ENCODE results near the gene VAV1.
"Not testable (repeated sequence)": the region's sequence is repeated elsewhere in the genome, so short reads cannot be mapped to it uniquely, and the experiment has no call there.

Gene VAV1

GRCh38 chr19:6819323-6819722 is 46.8 kb downstream of the VAV1 start:
- DNase-seq (ENCODE audit: low spot score): no peak

DNA sequence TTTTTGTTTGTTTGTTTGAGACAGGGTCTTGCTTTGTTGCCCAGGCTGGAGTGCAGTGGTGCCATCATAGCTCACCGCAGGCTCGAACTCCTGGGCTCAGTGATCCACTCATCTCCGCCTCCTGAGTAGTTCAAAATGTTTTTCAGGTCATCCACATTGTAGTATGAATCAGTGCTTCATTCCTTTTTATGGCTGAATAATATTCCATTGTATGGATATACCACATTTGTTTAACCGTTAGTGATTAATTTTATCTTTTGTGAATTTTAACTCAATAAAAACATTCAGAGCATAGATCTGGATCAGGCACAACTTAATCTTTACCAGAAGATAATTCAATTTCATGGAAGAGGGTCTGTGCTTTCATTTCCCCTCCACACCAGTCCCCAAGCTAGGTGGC is 47.7 kb downstream of the VAV1 start:
- DNase-seq (ENCODE audit: low spot score): no peak

- DNase-seq (ENCODE audit: low spot score): no peak
Observed at GRCh38 chr19:6821639-6822310, 49.3 kb downstream of the VAV1 start.

DNA sequence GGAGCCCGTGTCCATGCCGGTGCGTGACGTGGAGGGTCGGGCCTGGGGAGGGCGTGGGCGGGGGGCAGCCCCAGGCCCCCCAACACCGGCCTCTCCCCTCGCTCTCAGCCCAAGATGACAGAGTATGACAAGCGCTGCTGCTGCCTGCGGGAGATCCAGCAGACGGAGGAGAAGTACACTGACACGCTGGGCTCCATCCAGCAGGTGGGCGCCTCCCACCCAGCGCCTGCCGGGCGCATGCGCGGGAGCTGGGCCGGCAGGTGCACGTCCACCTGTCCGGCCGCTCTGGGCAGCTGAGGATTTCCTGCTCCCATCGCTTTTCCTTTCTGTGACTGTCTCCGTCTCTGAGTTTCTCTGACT is 49.8 kb downstream of the VAV1 start:
- DNase-seq (ENCODE audit: low spot score): no peak

DNA sequence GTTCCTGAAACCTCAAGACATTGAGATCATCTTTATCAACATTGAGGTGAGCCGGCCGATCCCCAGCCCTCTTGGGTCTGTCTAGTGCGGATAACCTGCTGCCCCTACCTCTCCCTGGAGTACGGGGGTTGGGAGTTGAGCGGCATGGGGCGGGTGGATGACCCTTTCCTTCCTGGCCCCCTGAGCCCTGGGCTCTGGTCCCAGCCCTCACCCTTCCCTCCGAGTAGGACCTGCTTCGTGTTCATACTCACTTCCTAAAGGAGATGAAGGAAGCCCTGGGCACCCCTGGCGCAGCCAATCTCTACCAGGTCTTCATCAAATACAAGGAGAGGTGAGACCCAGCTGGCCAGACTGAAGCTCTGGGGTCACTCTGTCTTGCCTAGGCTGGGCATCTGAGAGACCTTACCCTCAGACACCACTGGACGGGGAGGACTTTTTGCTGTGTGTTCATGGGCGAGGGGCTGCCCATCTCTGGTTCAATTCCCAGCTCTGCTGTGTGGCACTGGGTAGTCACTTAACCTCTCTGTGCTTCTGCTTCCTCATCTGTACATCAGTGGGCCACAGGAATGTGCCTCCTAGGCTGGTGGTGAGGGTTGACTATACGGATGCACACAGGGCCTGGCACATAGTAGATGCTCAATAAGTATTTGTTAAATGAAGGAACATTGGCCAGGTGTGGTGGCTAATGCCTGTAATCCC is 52.7 kb downstream of the VAV1 start:
- DNase-seq (ENCODE audit: low spot score): no peak

DNA sequence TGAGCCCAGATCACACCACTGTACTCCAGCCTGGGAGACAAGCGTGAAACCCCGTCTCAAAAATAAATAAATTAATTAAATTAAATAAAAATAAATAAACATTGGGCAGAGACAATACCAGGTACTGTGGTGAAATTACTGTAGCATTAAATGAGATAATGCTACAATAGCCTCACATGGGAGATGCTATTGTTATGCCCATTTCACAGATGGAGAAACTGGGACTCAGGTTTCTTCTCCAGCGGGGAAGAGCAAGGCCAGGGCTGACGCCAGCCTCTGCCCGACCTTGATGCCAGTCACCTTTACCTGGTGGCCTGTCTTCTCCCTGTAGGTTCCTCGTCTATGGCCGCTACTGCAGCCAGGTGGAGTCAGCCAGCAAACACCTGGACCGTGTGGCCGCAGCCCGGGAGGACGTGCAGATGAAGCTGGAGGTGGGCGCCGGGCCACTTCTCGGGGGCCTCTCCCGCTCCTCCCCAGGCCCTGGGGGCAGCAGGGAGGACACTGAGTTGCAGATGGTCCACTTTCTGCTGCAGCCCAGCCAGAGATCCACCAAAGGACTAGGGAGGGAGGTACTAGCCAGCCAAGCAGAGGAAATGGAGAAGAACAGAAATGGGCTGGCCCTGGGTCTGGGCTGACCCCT is 53.9 kb downstream of the VAV1 start:
- DNase-seq (ENCODE audit: low spot score): no peak

DNA sequence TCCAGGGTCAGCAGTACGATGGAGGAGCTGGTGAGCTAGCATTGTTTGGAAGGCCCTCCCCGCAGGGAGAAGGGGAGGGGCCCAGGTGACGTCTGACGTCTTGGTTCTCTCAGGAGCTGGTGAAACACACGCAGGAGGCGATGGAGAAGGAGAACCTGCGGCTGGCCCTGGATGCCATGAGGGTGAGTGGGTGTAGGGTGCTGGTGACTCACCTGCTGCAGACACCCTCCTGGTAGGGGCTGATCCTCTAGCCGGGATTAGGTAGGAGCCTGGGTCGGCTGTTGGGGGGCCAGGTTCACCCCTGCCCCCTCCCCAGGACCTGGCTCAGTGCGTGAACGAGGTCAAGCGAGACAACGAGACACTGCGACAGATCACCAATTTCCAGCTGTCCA is 55.8 kb downstream of the VAV1 start:
- DNase-seq (ENCODE audit: low spot score): no peak

DNA sequence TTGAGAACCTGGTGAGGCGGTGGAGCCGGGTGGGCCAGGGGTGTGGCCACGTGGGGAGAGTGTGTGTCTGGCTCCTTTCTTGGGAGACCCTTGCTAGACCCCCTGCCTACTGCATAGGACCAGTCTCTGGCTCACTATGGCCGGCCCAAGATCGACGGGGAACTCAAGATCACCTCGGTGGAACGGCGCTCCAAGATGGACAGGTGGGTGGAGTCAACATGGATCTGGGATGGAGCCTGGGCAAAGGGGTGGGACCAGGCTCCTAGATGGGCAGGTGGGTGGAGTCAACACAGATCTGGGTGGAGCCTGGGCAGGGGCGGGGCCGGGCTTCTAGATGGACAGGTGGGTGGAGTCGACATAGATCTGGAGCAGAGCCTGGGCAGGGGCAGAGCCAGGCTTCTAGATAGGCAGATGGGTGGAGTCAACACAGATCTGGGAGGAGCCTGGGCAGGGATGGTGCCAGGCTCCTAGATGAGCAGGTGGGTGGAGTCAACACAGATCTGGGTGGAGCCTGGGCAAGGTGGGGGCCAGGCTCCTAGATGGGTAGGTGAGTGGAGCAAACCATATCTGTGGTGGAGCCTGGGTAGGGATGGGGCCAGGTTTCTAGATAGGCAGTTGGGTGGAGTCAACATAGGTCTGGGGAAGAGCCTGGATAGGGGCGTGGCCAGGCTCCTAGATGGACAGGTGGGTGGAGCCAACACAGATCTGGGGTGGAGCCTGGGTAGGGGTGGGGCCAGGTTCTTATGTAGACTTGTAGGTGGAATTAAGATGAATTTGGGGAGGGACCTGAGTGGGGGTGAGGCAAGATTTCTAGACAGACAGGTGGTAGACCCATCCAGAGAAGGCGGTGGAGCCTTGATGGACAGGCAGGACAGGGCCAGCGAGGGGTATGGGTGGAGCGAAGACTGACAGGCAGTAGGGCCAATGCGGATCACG is 56.5 kb downstream of the VAV1 start:
- DNase-seq (ENCODE audit: low spot score): peak; percentile 55

GRCh38 chr19:6829829-6830228 is 57.3 kb downstream of the VAV1 start:
- DNase-seq (ENCODE audit: low spot score): not testable (repeated sequence)

DNA sequence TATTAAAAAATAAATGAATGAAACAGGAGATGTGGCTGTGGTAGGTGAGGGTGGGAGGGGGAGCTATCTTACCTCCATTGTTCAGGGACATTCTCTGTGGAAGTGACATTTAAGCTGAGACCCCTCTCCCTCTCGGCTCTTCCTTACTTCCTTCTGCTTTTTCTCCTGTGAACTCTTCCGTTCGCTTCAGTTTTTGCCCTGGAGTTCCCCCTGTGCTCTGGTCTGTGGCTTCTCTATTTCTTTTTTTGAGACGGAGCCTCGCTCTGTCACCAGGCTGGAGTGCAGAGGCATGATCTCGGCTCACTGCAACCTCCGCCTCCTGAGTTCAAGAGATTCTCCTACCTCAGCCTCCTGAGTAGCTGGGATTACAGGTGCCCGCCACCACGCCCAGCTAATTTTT is 58.6 kb downstream of the VAV1 start:
- DNase-seq (ENCODE audit: low spot score): not testable (repeated sequence)

- no peak for DNase-seq (ENCODE audit: low spot score)
Observed at GRCh38 chr19:6832412-6832811, 59.9 kb downstream of the VAV1 start.

DNA sequence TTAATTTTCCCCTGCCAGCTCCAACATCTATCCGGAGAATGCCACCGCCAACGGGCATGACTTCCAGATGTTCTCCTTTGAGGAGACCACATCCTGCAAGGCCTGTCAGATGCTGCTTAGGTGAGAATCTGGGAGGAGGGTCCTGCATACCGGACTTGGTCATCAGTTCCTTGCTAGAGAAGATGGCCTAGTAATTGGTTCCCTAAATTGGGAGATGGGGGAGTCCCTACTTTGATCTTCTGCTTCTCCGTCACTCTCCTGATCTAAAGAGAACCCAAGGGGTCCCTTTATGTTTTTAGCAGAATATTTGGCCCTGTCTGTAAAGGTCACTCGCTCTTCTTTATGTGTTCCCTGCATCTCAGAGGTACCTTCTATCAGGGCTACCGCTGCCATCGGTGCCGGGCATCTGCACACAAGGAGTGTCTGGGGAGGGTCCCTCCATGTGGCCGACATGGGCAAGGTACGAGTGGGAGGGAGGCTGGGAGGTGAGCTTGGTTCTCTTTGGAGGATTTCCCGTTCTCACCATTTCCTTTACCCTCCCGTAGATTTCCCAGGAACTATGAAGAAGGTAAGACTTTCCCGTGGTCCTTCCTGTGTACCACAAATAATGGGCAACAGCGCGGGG is 60.8 kb downstream of the VAV1 start:
- no peak for DNase-seq (ENCODE audit: low spot score)

- DNase-seq (ENCODE audit: low spot score): no peak
Observed at GRCh38 chr19:6834433-6834832, 61.9 kb downstream of the VAV1 start.

DNA sequence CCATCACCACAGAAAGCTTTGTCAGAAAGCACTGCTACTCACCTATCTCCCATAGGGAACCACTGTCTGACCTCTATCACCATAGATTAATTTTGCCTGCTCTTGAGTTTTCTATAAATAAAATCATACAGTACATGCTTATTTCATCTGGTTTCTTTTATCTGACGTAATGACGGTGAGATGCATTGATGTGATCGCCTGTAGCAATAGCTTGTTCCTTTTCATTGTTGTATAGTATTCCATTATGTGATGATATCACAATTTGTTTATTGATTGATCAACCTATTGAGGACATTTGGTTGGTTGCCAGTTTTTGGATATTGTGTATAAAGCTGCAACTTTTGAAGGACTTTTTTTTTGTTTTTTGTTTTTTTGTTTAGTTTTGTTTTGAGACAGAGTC is 63.0 kb downstream of the VAV1 start:
- no peak for DNase-seq (ENCODE audit: low spot score)

- no peak for DNase-seq (ENCODE audit: low spot score)
Observed at GRCh38 chr19:6837525-6837924, 65.0 kb downstream of the VAV1 start.

- DNase-seq (ENCODE audit: low spot score): no peak
Observed at GRCh38 chr19:6838062-6838655, 65.7 kb downstream of the VAV1 start.

DNA sequence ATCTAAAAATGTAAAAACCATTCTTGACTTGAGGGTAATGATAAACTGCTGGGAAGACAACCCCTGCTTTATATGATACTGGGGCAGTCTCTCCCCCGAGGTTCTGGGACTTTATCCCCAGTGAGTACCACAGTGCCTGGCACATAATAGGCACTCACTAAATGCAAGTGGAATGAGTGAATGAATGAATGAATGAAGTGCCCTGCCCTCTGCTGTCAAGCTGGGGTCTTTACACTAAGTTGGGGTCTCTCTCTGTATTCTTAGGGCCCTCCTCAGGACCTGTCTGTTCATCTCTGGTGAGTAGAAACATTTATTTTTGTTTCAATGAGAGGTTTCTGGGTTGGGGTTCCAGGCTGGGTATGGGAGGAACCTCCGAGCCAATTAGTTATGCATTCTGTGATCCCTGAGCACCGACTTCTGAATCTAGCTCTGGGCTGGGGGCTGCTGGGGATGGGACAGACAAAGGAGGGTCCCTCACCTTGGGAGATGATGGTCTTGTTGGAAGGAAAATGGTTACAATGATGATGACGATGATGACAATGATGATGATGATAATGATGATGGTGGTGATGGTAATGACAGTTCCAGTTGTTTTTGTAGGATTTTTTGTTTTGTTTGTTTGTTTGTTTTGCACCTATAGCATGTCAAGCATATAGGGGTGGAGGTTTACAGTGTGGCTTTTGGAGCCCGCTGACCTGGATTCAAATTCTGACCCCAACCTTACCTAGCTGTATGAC is 70.5 kb downstream of the VAV1 start:
- DNase-seq (ENCODE audit: low spot score): no peak

DNA sequence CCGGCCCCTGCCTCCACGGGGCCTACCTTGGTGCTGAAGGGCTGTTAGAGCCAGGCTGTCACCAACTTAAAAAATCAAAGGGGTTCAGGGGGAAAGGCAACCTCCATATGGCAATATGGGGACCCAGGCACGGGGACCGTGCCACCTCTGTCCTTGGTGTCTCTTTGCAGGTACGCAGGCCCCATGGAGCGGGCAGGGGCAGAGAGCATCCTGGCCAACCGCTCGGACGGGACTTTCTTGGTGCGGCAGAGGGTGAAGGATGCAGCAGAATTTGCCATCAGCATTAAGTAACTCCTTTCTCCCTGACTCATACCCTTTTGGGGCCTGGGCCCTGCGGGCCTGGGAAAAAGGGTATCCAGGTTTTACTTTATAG is 75.3 kb downstream of the VAV1 start:
- no peak for DNase-seq (ENCODE audit: low spot score)

- no peak for DNase-seq (ENCODE audit: low spot score)
Observed at GRCh38 chr19:6848986-6849385, 76.5 kb downstream of the VAV1 start.

DNA sequence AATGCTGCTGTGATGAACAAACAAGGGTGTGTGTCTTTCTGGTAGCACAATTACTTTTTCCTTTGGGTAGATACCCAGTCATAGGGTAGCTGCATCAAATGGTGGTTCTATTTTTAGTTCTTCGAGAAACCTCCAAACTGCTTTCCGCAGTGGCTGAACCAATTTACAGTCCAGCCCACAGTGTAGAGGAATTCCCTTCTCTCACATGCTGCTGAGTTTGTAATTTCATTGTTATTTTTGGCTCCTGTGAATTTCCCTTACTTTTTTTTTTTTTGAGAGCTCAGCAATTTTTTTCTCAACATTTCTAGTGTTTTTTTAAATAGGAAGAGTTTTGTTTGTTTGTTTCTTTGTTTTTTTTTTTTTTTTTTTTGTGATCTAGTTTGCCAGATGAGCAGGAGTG is 77.4 kb downstream of the VAV1 start:
- no peak for DNase-seq (ENCODE audit: low spot score)

- DNase-seq (ENCODE audit: low spot score): no peak
Observed at GRCh38 chr19:6851359-6851758, 78.9 kb downstream of the VAV1 start.

Measured in germinal center (tissue), 1 donor.